Mammary epithelial cell (primary cell): ENCODE measurements around the gene DIS3L2.

ENCODE experiments used
- CTCF ChIP-seq, 2 donors: IDR thresholded peaks in 1 of 2; conservative IDR thresholded peaks in 1 of 2; 2 replicates each; pipeline ENCODE4 v1.5.1; 2011 to 2012; ENCODE audit warnings: inconsistent platforms in 2 of 2, low read length in 2 of 2, mild to moderate bottlenecking in 2 of 2, control low read depth in 1 of 2, low read depth in 1 of 2; ENCODE audit not compliant: insufficient read depth in 1 of 2; ENCODE audit errors: extremely low read depth in 1 of 2
- EZH2 ChIP-seq: IDR thresholded peaks from 2 replicates; pipeline ENCODE4 v1.6.1; 2012; ENCODE audit warnings: low read length, inconsistent platforms, borderline replicate concordance

- TF ChIP-seq CTCF (conservative IDR thresholded peaks at IDR 0.05 in 1 of 2, IDR thresholded peaks at IDR 0.05 in 1 of 2; ENCODE audit: extremely low read depth in 1 of 2, insufficient read depth in 1 of 2, low read depth in 1 of 2, low read length in 2 of 2), result no peak
- TF ChIP-seq EZH2, result no peak
Measured at GRCh38 chr2:232200195-232200594, 238.7 kb downstream of the DIS3L2 start.
